KOPT-K1 (cell line): ENCODE results near the gene EXD2.
"Not testable (repeated sequence)": the region's sequence is repeated elsewhere in the genome, so short reads cannot be mapped to it uniquely, and the experiment has no call there.

Experiments
- H3K27ac ChIP-seq: fragments of 200-600 bp; sonication (generic); 2 replicates; pipeline ENCODE4 v1.5.1; 2016; ENCODE audit warnings: antibody characterized with exemption, mild to moderate bottlenecking, low read depth, low read length; ENCODE audit not compliant: poor library complexity, severe bottlenecking
- H3K36me3 ChIP-seq: fragments of 200-600 bp; sonication (generic); 2 replicates; pipeline ENCODE4 v1.5.1; 2017; ENCODE audit warnings: antibody characterized with exemption, mild to moderate bottlenecking, low read length, moderate library complexity; ENCODE audit not compliant: insufficient read depth
- H3K9me3 ChIP-seq: fragments of 200-600 bp; sonication (generic); 2 replicates; pipeline ENCODE4 v1.5.1; 2017; ENCODE audit warnings: antibody characterized with exemption, low read length, mild to moderate bottlenecking; ENCODE audit not compliant: insufficient read depth, poor library complexity, severe bottlenecking

Gene EXD2

DNA sequence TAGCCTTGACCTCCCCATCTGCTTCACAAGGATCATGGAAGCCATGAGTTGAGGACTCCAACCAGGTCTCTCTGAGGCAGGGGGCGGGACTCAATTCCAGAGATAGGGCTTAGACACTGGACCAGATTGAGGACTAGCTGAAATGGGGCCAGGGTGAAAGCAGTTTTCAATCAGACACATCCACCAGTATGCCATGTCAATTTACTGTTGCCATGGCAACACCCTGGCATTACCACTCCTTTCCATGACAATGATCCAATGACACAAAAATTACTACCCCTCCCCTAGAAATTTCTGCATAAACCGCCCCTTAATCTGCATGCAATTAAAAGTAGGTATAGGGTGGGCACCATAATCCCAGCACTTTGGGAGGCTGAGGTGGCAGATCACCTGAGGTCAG, 19.7 kb upstream of the EXD2 start:
- no peak overlapping the region for H3K27ac ChIP-seq
- H3K9me3 ChIP-seq, result no peaks in the 10 kb centered on the region
- H3K36me3 ChIP-seq, result no peaks in the 10 kb centered on the region

GRCh38 chr14:69175130-69175529, 16.2 kb upstream of the EXD2 start:
- no peaks in the 10 kb centered on the region for H3K36me3 ChIP-seq
- no peak overlapping the region for H3K27ac ChIP-seq
- H3K9me3 ChIP-seq, result no peaks in the 10 kb centered on the region

GRCh38 chr14:69181491-69181890, 9.8 kb upstream of the EXD2 start:
- Histone ChIP-seq H3K36me3 (no peaks in the 10 kb centered on the region), H3K9me3 (no peaks in the 10 kb centered on the region), H3K27ac (no peak overlapping the region)

DNA sequence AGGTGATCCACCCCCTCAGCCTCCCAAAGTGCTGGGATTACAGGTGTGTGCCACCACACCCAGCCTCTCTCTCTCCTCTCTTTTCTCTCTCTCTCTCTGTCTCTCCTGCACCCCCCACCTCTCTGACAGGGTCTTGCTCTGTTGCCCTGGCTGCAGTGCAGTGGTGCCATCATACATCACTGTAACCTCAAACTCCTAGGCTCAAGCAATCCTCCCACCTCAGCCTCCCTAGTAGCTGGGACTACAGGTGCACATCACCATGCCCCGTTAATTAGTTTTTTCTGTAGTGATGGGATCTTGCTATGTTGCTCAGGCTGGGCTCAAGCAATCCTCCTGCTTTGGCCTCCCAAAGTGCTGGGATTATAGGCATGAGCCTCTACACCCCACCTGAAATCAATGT, 8.7 kb upstream of the EXD2 start:
- not testable (repeated sequence) for H3K9me3 ChIP-seq, H3K36me3 ChIP-seq, H3K27ac ChIP-seq

GRCh38 chr14:69183735-69184134, 7.6 kb upstream of the EXD2 start:
- H3K36me3 ChIP-seq, result no peaks in the 10 kb centered on the region
- no peak overlapping the region for H3K27ac ChIP-seq
- H3K9me3 ChIP-seq, result no peaks in the 10 kb centered on the region

DNA sequence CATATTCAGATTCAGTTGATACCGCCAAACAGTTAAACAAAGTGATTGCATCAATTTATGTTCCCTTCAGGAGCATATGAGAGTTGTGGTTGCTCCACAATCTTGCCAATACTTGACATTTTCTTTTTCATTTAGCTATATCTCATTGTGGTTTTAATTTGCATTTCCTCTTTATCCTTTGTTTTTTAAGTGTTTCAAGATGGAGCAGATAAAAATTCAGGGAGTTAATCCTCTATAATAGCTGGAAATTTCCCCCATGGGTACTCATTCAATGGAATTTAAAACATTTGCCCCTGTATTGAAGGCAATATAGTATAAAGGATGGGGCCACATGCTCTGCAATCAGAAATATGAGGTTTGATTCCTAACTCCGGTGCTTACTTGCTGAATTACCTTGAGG, 1.1 kb upstream of the EXD2 start:
- Histone ChIP-seq H3K27ac (no peak overlapping the region), H3K36me3 (no peaks in the 10 kb centered on the region), H3K9me3 (no peaks in the 10 kb centered on the region)

GRCh38 chr14:69193721-69194120, 2.4 kb downstream of the EXD2 start:
- Histone ChIP-seq H3K9me3 (no peaks in the 10 kb centered on the region), H3K27ac (no peak overlapping the region), H3K36me3 (no peaks in the 10 kb centered on the region)

DNA sequence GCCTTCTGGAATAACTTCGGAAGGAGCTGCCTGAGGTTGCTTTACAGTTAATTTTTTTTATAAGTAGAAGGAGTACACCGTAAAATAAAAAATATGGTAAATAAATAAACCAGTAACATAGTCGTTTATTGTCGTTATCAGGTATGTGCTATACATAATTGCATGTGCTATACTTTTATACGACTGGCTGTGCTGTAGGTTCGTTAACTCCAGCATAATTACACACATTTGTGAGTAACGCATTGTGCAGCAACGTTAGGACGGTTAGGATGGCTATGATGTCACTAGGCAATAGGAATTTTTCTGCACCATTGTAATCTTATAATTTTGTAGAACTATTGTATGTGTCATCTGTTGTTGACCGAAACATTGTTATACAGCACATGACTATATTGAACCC, 8.5 kb downstream of the EXD2 start:
- Histone ChIP-seq H3K27ac (no peak overlapping the region), H3K36me3 (no peaks in the 10 kb centered on the region)

DNA sequence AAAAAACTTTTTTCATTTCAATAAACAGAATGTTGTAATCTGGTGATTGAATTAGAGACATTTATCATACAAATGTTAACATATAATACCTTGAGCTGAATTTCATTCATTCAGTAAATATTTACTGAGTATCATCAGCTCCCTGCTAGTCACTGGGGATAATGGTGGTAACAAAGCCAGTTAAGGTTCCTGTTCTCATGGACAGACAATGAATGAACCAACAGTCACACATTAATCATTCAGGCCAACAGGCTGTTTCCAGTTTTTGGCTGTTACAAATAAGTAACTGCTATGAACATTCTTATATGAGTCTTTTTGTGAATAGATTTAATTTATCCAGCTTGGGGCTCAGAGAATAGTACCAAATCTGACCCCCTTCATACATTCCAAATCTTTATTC, 13.5 kb downstream of the EXD2 start:
- H3K27ac ChIP-seq, result no peak overlapping the region
- no peaks in the 10 kb centered on the region for H3K9me3 ChIP-seq
- no peaks in the 10 kb centered on the region for H3K36me3 ChIP-seq

More for the DNA sequence above, 8.5 kb downstream of the EXD2 start:
- H3K9me3 ChIP-seq, result no peaks in the 10 kb centered on the region

- H3K9me3 ChIP-seq, result no peaks in the 10 kb centered on the region
Observed at GRCh38 chr14:69207435-69208041, 16.2 kb downstream of the EXD2 start.

GRCh38 chr14:69208666-69209065, 17.4 kb downstream of the EXD2 start:
- no peak overlapping the region for H3K27ac ChIP-seq
- H3K36me3 ChIP-seq, result no peaks in the 10 kb centered on the region
- no peaks in the 10 kb centered on the region for H3K9me3 ChIP-seq

More at GRCh38 chr14:69207435-69208041, 16.2 kb downstream of the EXD2 start:
- Histone ChIP-seq H3K36me3 (no peaks in the 10 kb centered on the region), H3K27ac (no peak overlapping the region)

DNA sequence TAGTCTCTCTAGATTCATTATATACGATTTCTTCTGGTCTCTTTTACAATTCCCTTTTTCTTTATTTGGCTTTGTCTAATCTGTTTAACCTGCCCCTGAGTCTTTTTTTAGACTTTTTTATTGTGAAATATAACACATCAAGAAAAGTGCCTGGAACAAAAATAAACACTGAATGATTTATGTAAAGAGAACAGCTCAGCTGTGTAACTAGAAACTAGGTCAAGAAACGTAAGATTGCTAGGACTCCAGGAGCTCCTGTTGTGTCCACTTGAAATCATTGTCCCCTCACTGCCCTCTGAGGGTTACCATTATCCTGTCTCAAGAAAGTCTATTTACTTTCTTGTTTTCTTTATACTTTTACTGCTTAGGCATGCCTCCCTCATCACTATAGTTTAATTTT, 23.1 kb downstream of the EXD2 start:
- Histone ChIP-seq H3K36me3 (no peaks in the 10 kb centered on the region), H3K27ac (no peak overlapping the region), H3K9me3 (no peaks in the 10 kb centered on the region)

- not testable (repeated sequence) for H3K36me3 ChIP-seq, H3K27ac ChIP-seq, H3K9me3 ChIP-seq
Observed at GRCh38 chr14:69217663-69218062, 26.4 kb downstream of the EXD2 start.

DNA sequence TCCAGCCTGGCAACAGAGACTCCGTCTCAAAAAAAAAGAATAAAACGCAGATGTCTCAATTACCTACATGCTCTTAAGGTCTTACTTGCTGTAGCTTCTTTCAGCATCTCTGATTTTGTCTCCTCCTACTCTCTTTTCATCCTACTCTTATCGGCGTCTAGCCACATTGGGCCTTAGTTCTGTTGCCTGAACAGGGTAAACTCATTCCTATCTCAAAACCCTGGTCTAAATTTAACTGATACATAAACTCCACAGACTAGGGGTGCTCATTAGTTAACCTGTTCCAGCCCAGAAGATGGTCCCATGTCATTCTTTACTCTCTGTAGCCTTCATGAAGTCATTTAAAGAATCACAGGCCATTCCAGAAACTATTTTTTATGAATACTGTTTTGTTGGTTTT, 33.6 kb downstream of the EXD2 start:
- Histone ChIP-seq H3K27ac (no peak overlapping the region), H3K36me3 (no peaks in the 10 kb centered on the region; the same call in 1 of the 2 replicates), H3K9me3 (no peaks in the 10 kb centered on the region)

DNA sequence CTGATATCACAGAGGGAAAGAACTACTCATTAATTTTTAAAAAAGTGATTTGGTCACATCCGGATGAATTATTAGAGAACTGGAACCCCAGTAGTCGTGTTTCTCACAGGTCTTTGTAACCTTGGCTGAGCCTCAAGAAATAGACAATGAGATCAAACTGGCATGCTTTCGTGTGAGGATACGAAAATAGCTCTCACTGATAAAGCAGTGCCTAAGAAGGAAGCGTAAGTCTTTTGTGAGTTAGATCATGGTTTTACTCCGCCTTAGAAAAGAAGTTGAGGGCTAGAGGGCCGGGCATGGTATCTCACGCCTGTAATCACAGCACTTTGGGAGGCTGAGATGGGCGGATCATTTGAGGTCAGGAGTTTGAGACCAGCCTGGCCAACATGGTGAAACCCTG, 34.9 kb downstream of the EXD2 start:
- Histone ChIP-seq H3K27ac (no peak overlapping the region), H3K36me3 (no peaks in the 10 kb centered on the region; the same call in 1 of the 2 replicates), H3K9me3 (no peaks in the 10 kb centered on the region)

GRCh38 chr14:69226736-69227135, 35.4 kb downstream of the EXD2 start:
- Histone ChIP-seq H3K9me3 (no peaks in the 10 kb centered on the region), H3K27ac (no peak overlapping the region), H3K36me3 (no peaks in the 10 kb centered on the region; the same call in 1 of the 2 replicates)
